SU-DHL-6 (cell line): Measurements from ENCODE around the gene LRP2.

Source experiments
- H2AFZ ChIP-seq: fragments of 200-600 bp; sonication (generic); 2 replicates; pipeline ENCODE4 v1.6.1; 2014; ENCODE audit warnings: low read depth, mild to moderate bottlenecking, moderate library complexity, mixed read lengths, antibody characterized with exemption, low read length; ENCODE audit not compliant: severe bottlenecking
- H3F3A ChIP-seq: fragments of 200-600 bp; shearing (Covaris generic); 2 replicates; pipeline ENCODE4 v1.6.0; 2016; ENCODE audit warnings: antibody characterized with exemption, mild to moderate bottlenecking; ENCODE audit not compliant: insufficient read depth
- H3K27ac ChIP-seq: fragments of 200-600 bp; sonication (generic); 2 replicates; pipeline ENCODE4 v1.5.1; 2016; ENCODE audit warnings: low read depth, mild to moderate bottlenecking, low read length, moderate library complexity, mixed read lengths
- H3K27me3 ChIP-seq: fragments of 200-600 bp; sonication (generic), shearing (Covaris generic); 2 replicates; pipeline ENCODE4 v1.6.0; 2014; ENCODE audit warnings: mild to moderate bottlenecking, low read length
- H3K36me3 ChIP-seq: fragments of 200-600 bp; sonication (generic); 2 replicates; pipeline ENCODE4 v1.6.1; 2014; ENCODE audit warnings: mild to moderate bottlenecking, low read length, mixed read lengths
- H3K4me2 ChIP-seq: fragments of 300-600, 200-600 bp; shearing (Covaris generic), sonication (generic); 2 replicates; pipeline ENCODE4 v1.6.0; 2014; ENCODE audit warnings: low read length, low read depth, mild to moderate bottlenecking; ENCODE audit not compliant: poor library complexity, severe bottlenecking
- H3K4me3 ChIP-seq: fragments of 200-600 bp; sonication (generic); 2 replicates; pipeline ENCODE4 v1.5.1; 2014; ENCODE audit warnings: antibody characterized with exemption, low read length, mild to moderate bottlenecking, mixed read lengths; ENCODE audit not compliant: insufficient read depth, poor library complexity, severe bottlenecking
- H3K79me2 ChIP-seq: fragments of 200-600 bp; sonication (generic); 2 replicates; pipeline ENCODE4 v1.6.1; 2014; ENCODE audit warnings: mild to moderate bottlenecking, low read length, moderate library complexity; ENCODE audit not compliant: insufficient read depth
- H3K9ac ChIP-seq: fragments of 200-600 bp; sonication (generic); 2 replicates; pipeline ENCODE4 v1.7.0; 2014; ENCODE audit warnings: mild to moderate bottlenecking, low read length
- H3K9me2 ChIP-seq: fragments of 200-600 bp; sonication (generic); replicated peaks from 2 replicates; pipeline ENCODE4 v1.6.1; 2014; ENCODE audit warnings: low read length; ENCODE audit not compliant: insufficient read depth
- H3K9me3 ChIP-seq: fragments of 200-600 bp; sonication (generic); 2 replicates; pipeline ENCODE4 v1.6.1; 2014; ENCODE audit warnings: low read length, mixed read lengths; ENCODE audit not compliant: insufficient read depth
- H4K20me1 ChIP-seq: fragments of 200-600 bp; sonication (generic); 2 replicates; pipeline ENCODE4 v1.6.1; 2014; ENCODE audit warnings: low read depth, mild to moderate bottlenecking, antibody characterized with exemption, low read length, moderate library complexity, mixed read lengths
- EZH2phosphoT487 ChIP-seq: fragments of 200-600 bp; sonication (generic), shearing (Covaris generic); conservative IDR thresholded peaks from 2 replicates; pipeline ENCODE4 v1.6.1; 2018; ENCODE audit warnings: mild to moderate bottlenecking, antibody characterized with exemption, low read length, moderate library complexity, mixed read lengths
- TF ChIP-seq, protein P1 (sequence below): fragments of 200-600 bp; sonication (generic); IDR thresholded peaks from one replicate; pipeline ENCODE4 v1.5.1; 2017; ENCODE audit warnings: antibody characterized with exemption, mild to moderate bottlenecking, low read length, moderate library complexity; ENCODE audit not compliant: insufficient read depth, poor library complexity, severe bottlenecking

The LRP2 gene

DNA sequence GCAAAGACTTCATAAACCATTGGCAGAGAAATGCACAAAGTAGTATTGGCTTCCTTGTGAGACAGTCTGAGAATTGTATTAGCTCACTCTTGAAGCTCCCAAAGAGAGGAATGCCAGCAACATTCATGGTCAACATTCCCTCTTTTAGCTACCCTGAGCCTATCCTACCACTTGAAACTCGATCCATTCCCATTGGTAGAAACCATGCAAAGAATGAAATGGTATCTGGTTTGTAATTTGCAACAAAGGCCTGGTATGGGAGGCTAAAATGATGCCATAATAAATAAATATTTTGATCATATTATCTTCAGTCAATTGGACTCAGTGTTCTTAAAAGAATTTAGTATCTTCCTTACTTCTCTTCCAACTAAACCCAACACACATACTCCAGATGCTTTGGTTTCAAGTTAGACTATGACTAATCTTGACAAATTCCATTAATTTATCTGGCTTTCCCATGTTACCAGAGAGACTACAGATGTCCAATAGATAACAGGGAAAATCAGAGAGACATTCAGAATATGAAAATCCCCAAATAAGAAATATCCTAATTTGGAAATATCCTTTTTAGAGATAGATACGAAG lies 190.1 kb downstream of the LRP2 start:
- Histone ChIP-seq H3K4me3 (no peak overlapping the region), H3K79me2 (no peaks in the 10 kb centered on the region), H3F3A (no peaks in the 10 kb centered on the region), H3K4me2 (no peak overlapping the region), H3K27me3 (no peaks in the 10 kb centered on the region), H3K27ac (no peak overlapping the region), H3K9me2 (no peaks in the 10 kb centered on the region), H4K20me1 (no peaks in the 10 kb centered on the region), H3K9me3 (no peaks in the 10 kb centered on the region), H2AFZ (no peak overlapping the region), H3K9ac (no peak overlapping the region), H3K36me3 (no peaks in the 10 kb centered on the region)
- TF ChIP-seq, protein P1, sequence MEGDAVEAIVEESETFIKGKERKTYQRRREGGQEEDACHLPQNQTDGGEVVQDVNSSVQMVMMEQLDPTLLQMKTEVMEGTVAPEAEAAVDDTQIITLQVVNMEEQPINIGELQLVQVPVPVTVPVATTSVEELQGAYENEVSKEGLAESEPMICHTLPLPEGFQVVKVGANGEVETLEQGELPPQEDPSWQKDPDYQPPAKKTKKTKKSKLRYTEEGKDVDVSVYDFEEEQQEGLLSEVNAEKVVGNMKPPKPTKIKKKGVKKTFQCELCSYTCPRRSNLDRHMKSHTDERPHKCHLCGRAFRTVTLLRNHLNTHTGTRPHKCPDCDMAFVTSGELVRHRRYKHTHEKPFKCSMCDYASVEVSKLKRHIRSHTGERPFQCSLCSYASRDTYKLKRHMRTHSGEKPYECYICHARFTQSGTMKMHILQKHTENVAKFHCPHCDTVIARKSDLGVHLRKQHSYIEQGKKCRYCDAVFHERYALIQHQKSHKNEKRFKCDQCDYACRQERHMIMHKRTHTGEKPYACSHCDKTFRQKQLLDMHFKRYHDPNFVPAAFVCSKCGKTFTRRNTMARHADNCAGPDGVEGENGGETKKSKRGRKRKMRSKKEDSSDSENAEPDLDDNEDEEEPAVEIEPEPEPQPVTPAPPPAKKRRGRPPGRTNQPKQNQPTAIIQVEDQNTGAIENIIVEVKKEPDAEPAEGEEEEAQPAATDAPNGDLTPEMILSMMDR = no peak

GRCh38 chr2:169165791-169166190 lies 196.5 kb downstream of the LRP2 start:
- Histone ChIP-seq H3K4me3 (no peak overlapping the region), H3K27me3 (no peaks in the 10 kb centered on the region), H3K79me2 (no peaks in the 10 kb centered on the region), H4K20me1 (no peaks in the 10 kb centered on the region), H3K9me2 (no peaks in the 10 kb centered on the region), H2AFZ (no peak overlapping the region), H3K9me3 (no peaks in the 10 kb centered on the region), H3K9ac (no peak overlapping the region), H3K36me3 (no peaks in the 10 kb centered on the region), H3F3A (no peaks in the 10 kb centered on the region), H3K27ac (no peak overlapping the region), H3K4me2 (no peak overlapping the region)
- TF ChIP-seq, protein P1 = no peak
- TF ChIP-seq EZH2phosphoT487 = no peak

DNA sequence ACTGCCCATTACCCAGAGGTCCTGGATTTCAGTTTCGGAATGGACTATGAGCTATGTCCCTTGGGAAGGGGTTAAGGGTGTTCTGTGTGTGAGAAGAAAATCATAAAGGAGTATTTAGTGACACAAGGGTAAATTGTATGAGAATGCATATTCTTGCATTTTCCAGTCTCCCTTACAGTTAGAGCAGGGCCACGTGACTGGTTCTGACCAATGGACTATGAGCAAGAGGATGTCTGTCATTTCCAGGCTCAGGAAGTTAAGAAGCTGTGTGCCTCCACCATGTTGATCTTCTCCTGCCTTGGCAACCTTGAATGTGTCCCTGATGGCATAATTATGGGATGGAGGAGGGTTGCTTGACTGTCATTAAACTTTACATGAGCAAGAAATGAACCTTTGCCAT lies 198.0 kb downstream of the LRP2 start:
- Histone ChIP-seq H4K20me1 (no peaks in the 10 kb centered on the region), H3K9ac (no peak overlapping the region), H3K9me2 (no peaks in the 10 kb centered on the region), H3K36me3 (no peaks in the 10 kb centered on the region), H2AFZ (no peak overlapping the region), H3F3A (no peaks in the 10 kb centered on the region), H3K9me3 (no peaks in the 10 kb centered on the region), H3K27ac (no peak overlapping the region), H3K4me3 (no peak overlapping the region), H3K27me3 (no peaks in the 10 kb centered on the region), H3K4me2 (no peak overlapping the region), H3K79me2 (no peaks in the 10 kb centered on the region)
- TF ChIP-seq, protein P1 = no peak
- TF ChIP-seq EZH2phosphoT487 = no peak
